Measurements from ENCODE around the gene CRYL1. TPM values are rescaled to one million over a fixed set of nuclear protein-coding genes. Genes with fewer than 3 reads are reported as not detected.

The CRYL1 gene
- total and polyA plus RNA-seq, 4 donors, result 14.1 to 24.1 (median 22.1) TPM

- DNase-seq, result no peak
- 70 to 84% methylated on average over 5 of the region's 5 CpGs for WGBS, 2 donors
- H3K9me3 ChIP-seq (ENCODE audit: control insufficient read depth in 4 of 4, insufficient read depth in 3 of 4, low read length in 3 of 4), result no peaks in the 10 kb centered on the region
- no peaks in the 10 kb centered on the region for H3K27me3 ChIP-seq (ENCODE audit: control insufficient read depth in 3 of 3, insufficient read depth in 3 of 3, low read length in 2 of 3)
- no peak for TF ChIP-seq CTCF (IDR thresholded peaks at IDR 0.05; ENCODE audit: control extremely low read depth, extremely low read depth)
- no peak for ATAC-seq (ENCODE audit: insufficient read depth, low FRiP score)
- no peaks in the 10 kb centered on the region for H3K36me3 ChIP-seq (ENCODE audit: control insufficient read depth in 4 of 4, insufficient read depth in 4 of 4, low read length in 4 of 4)
- no peak overlapping the region for H3K9ac ChIP-seq (ENCODE audit: insufficient read depth in 1 of 2, low read length in 2 of 2)
- H3K4me3 ChIP-seq, result no peak overlapping the region
- H3K27ac ChIP-seq (ENCODE audit: low read depth in 1 of 2, low read length in 1 of 2), result no peak overlapping the region
- peaks cover 0 to 4% (median 0%) of the 10 kb centered on the region in 5 donors for H3K4me1 ChIP-seq (ENCODE audit: control insufficient read depth in 5 of 5, insufficient read depth in 5 of 5, low read length in 5 of 5)
Measured at GRCh38 chr13:20561741-20562140, 36.1 kb upstream of the CRYL1 start.

GRCh38 chr13:20559659-20560356, 34.2 kb upstream of the CRYL1 start:
- DNase-seq, result no peak
- Histone ChIP-seq H3K36me3 (ENCODE audit: control insufficient read depth in 4 of 4, insufficient read depth in 4 of 4, low read length in 4 of 4) (no peaks in the 10 kb centered on the region), H3K27me3 (ENCODE audit: control insufficient read depth in 3 of 3, insufficient read depth in 3 of 3, low read length in 2 of 3) (no peaks in the 10 kb centered on the region), H3K9me3 (ENCODE audit: control insufficient read depth in 4 of 4, insufficient read depth in 3 of 4, low read length in 3 of 4) (no peaks in the 10 kb centered on the region), H3K9ac (ENCODE audit: insufficient read depth in 1 of 2, low read length in 2 of 2) (no peak overlapping the region), H3K4me3 (no peak overlapping the region), H3K4me1 (ENCODE audit: control insufficient read depth in 5 of 5, insufficient read depth in 5 of 5, low read length in 5 of 5) (no peaks in the 10 kb centered on the region), H3K27ac (ENCODE audit: low read depth in 1 of 2, low read length in 1 of 2) (no peak overlapping the region)
- no peak for ATAC-seq (ENCODE audit: insufficient read depth, low FRiP score)
- WGBS, 2 donors, result 87% methylated on average over 6 of the region's 6 CpGs
- no peak for TF ChIP-seq CTCF (IDR thresholded peaks at IDR 0.05; ENCODE audit: control extremely low read depth, extremely low read depth)

- no peak overlapping the region for H3K4me3 ChIP-seq
- TF ChIP-seq CTCF (IDR thresholded peaks at IDR 0.05; ENCODE audit: control extremely low read depth, extremely low read depth), result no peak
- no peaks in the 10 kb centered on the region for H3K36me3 ChIP-seq (ENCODE audit: control insufficient read depth in 4 of 4, insufficient read depth in 4 of 4, low read length in 4 of 4)
- DNase-seq, result no peak
- no peak for ATAC-seq (ENCODE audit: insufficient read depth, low FRiP score)
- no peak overlapping the region for H3K9ac ChIP-seq (ENCODE audit: insufficient read depth in 1 of 2, low read length in 2 of 2)
- no peak overlapping the region for H3K27ac ChIP-seq (ENCODE audit: low read depth in 1 of 2, low read length in 1 of 2)
- no peaks in the 10 kb centered on the region for H3K27me3 ChIP-seq (ENCODE audit: control insufficient read depth in 3 of 3, insufficient read depth in 3 of 3, low read length in 2 of 3)
- H3K4me1 ChIP-seq (ENCODE audit: control insufficient read depth in 5 of 5, insufficient read depth in 5 of 5, low read length in 5 of 5), result no peaks in the 10 kb centered on the region
- no peaks in the 10 kb centered on the region for H3K9me3 ChIP-seq (ENCODE audit: control insufficient read depth in 4 of 4, insufficient read depth in 3 of 4, low read length in 3 of 4)
- 83 to 93% methylated on average over 3 of the region's 3 CpGs for WGBS, 2 donors
Measured at GRCh38 chr13:20558982-20559381, 33.3 kb upstream of the CRYL1 start.

GRCh38 chr13:20553311-20553710, 27.7 kb upstream of the CRYL1 start:
- no peaks in the 10 kb centered on the region for H3K27me3 ChIP-seq (ENCODE audit: control insufficient read depth in 3 of 3, insufficient read depth in 3 of 3, low read length in 2 of 3)
- no peaks in the 10 kb centered on the region for H3K9me3 ChIP-seq (ENCODE audit: control insufficient read depth in 4 of 4, insufficient read depth in 3 of 4, low read length in 3 of 4)
- no peak for TF ChIP-seq CTCF (IDR thresholded peaks at IDR 0.05; ENCODE audit: control extremely low read depth, extremely low read depth)
- no peak for ATAC-seq (ENCODE audit: insufficient read depth, low FRiP score)
- no peak overlapping the region for H3K27ac ChIP-seq (ENCODE audit: low read depth in 1 of 2, low read length in 1 of 2)
- no peaks in the 10 kb centered on the region for H3K36me3 ChIP-seq (ENCODE audit: control insufficient read depth in 4 of 4, insufficient read depth in 4 of 4, low read length in 4 of 4)
- no peak overlapping the region for H3K9ac ChIP-seq (ENCODE audit: insufficient read depth in 1 of 2, low read length in 2 of 2)
- peak; percentile 21 to 72 (median 26) for DNase-seq
- WGBS, 2 donors, result 75 to 83% methylated on average over 3 of the region's 3 CpGs
- no peak overlapping the region for H3K4me3 ChIP-seq
- peaks cover 0 to 5% (median 0%) of the 10 kb centered on the region in 5 donors for H3K4me1 ChIP-seq (ENCODE audit: control insufficient read depth in 5 of 5, insufficient read depth in 5 of 5, low read length in 5 of 5)
